GM12873 (cell line): ENCODE data around the gene S100A4.

Experiments
- CTCF ChIP-seq: IDR thresholded peaks from 2 replicates; pipeline ENCODE4 v1.5.1; 2012; ENCODE audit warnings: low read depth, mild to moderate bottlenecking, moderate library complexity, low read length, control low read depth; ENCODE audit not compliant: insufficient read depth; ENCODE audit errors: missing control alignments

S100A4 gene

GRCh38 chr1:153541641-153542590 is 3.7 kb downstream of the S100A4 start:
- TF ChIP-seq CTCF, result no peak

GRCh38 chr1:153540394-153541361 is 4.9 kb downstream of the S100A4 start, which contains the start of gene S100A5:
TSS of gene S100A5 (minus strand) at chr1:153540934. CDS start at chr1:153540191, 743 bp downstream.
- TF ChIP-seq CTCF, result no peak

- TF ChIP-seq CTCF, result no peak
Measured at GRCh38 chr1:153539395-153540093, 6.1 kb downstream of the S100A4 start.

GRCh38 chr1:153538315-153538821 is 7.2 kb downstream of the S100A4 start:
- TF ChIP-seq CTCF, result no peak

- TF ChIP-seq CTCF, result no peak
Measured at GRCh38 chr1:153537376-153537730, 8.3 kb downstream of the S100A4 start.

- no peak for TF ChIP-seq CTCF
Measured at GRCh38 chr1:153536671-153537375, 8.8 kb downstream of the S100A4 start.
